K562 (cell line): Measurements from ENCODE around the gene HINT2. TPM values are rescaled to one million over a fixed set of nuclear protein-coding genes. Genes with fewer than 3 reads are reported as not detected.

Experiments
- ATAC-seq: fragments of 200-7000 bp; cut with Tn5 transposase; 3 replicates; pipeline ENCODE4 v1.9.1; 2020; ENCODE audit warnings: moderate library complexity
- BruUV-seq: library from RNA; stranded (reverse); fragments of 400-500 nt; replicated peaks from 2 replicates; lab custom pipeline; 2021; lab: Mats Ljungman, UMichigan
- CTCF ChIA-PET: fragments of 300-600 bp; formaldehyde crosslinking; extraction: SDS; loops from one replicate; lab custom pipeline; 2021; ENCODE audit warnings: low intra/inter-chr PET ratio; lab: Yijun Ruan, JAX
- POLR2A ChIA-PET: fragments of 300-600, 350-650 bp; sonication (Branson Sonifier 250); formaldehyde crosslinking; extraction: SDS; loops from one replicate; lab custom pipeline; 2021; ENCODE audit warnings: antibody characterized with exemption, inconsistent platforms; lab: Yijun Ruan, JAX
- DNase-seq, 4 experiments: peaks; one replicate each; pipeline versions ENCODE4 v3.0.0 to v3.0.0-alpha.2; 2011 to 2018; ENCODE audit warnings: low spot score in 3 of 4, mixed read lengths in 3 of 4; ENCODE audit errors: extremely low read depth in 1 of 4
- FAIRE-seq: peaks from 2 replicates; lab custom pipeline; 2011; peaks lifted over from hg19 to GRCh38; lab: Jason Lieb, UNC
- H2AFZ ChIP-seq: 2 replicates; pipeline ENCODE4 v1.6.0; 2011; ENCODE audit warnings: low read depth, low read length, control low read depth, inconsistent platforms
- H3K27ac ChIP-seq: fragments of 200-600 bp; 3 replicates; pipeline ENCODE4 v1.8.0; 2011; ENCODE audit warnings: low read depth, mild to moderate bottlenecking, control low read depth, inconsistent platforms, low read length, moderate library complexity, mixed read lengths; ENCODE audit errors: extremely low read depth
- H3K27me3 ChIP-seq, 2 experiments: fragments of 300-600 bp in 1 of 2; 2 replicates in 1 of 2; 3 replicates in 1 of 2; pipeline versions ENCODE4 v1.6.0 to v1.8.0; 2011; ENCODE audit warnings: inconsistent platforms in 2 of 2, low read length in 2 of 2, mild to moderate bottlenecking in 1 of 2, mixed read lengths in 1 of 2, moderate library complexity in 1 of 2; ENCODE audit not compliant: control insufficient read depth in 2 of 2, insufficient read depth in 2 of 2
- H3K36me3 ChIP-seq: fragments of 300-600 bp; 3 replicates; pipeline ENCODE4 v1.8.0; 2011; ENCODE audit warnings: mild to moderate bottlenecking, low read length, inconsistent platforms; ENCODE audit not compliant: control insufficient read depth, insufficient read depth
- H3K4me1 ChIP-seq, 2 experiments: fragments of 200-600 bp in 1 of 2; replicated peaks in 1 of 2; 2 replicates in 1 of 2; 3 replicates in 1 of 2; pipeline versions ENCODE4 v1.5.1 to v1.8.0; 2011; ENCODE audit warnings: inconsistent platforms in 2 of 2, low read length in 2 of 2, mild to moderate bottlenecking in 1 of 2, mixed read lengths in 1 of 2, moderate library complexity in 1 of 2; ENCODE audit not compliant: control insufficient read depth in 2 of 2, insufficient read depth in 2 of 2
- H3K4me2 ChIP-seq: 2 replicates; pipeline ENCODE4 v1.6.1; 2011; ENCODE audit warnings: low read length, control low read depth, inconsistent platforms, mixed read lengths; ENCODE audit not compliant: insufficient read depth
- H3K4me3 ChIP-seq: fragments of 200-600 bp; sonication (generic), shearing (Covaris generic); 2 replicates; pipeline ENCODE4 v1.5.1; 2016; ENCODE audit warnings: control low read depth, inconsistent platforms
- H3K79me2 ChIP-seq: fragments of 200-600 bp; 3 replicates; pipeline ENCODE4 v1.8.0; 2011; ENCODE audit warnings: low read length, inconsistent platforms; ENCODE audit not compliant: control insufficient read depth, insufficient read depth
- H3K9ac ChIP-seq, 2 experiments: 2 replicates each; pipeline versions ENCODE4 v1.6.0 to v1.6.1; 2011; ENCODE audit warnings: low read depth in 2 of 2, low read length in 2 of 2, control low read depth in 1 of 2, inconsistent platforms in 1 of 2, mild to moderate bottlenecking in 1 of 2, mixed read lengths in 1 of 2; ENCODE audit not compliant: insufficient read depth in 1 of 2
- H3K9me1 ChIP-seq: one replicate; pipeline ENCODE4 v1.6.0; 2011; ENCODE audit warnings: inconsistent platforms, mild to moderate bottlenecking, low read length, moderate library complexity; ENCODE audit not compliant: control insufficient read depth, insufficient read depth
- H3K9me3 ChIP-seq: replicated peaks from 2 replicates; pipeline ENCODE4 v1.5.1; 2011; ENCODE audit warnings: low read depth, low read length, inconsistent platforms; ENCODE audit not compliant: control insufficient read depth, insufficient read depth
- H4K20me1 ChIP-seq: replicated peaks from 2 replicates; pipeline ENCODE4 v1.6.1; 2011; ENCODE audit warnings: low read length, inconsistent platforms, mixed read lengths; ENCODE audit not compliant: control insufficient read depth, insufficient read depth
- CHD1 ChIP-seq: fragments of 200-600 bp; sonication (generic); IDR thresholded peaks from one replicate; pipeline ENCODE4 v1.6.1; 2012; ENCODE audit warnings: mild to moderate bottlenecking, moderate library complexity, low read length, inconsistent platforms
- CTCF ChIP-seq, 3 experiments: IDR thresholded peaks in 2 of 3; conservative IDR thresholded peaks in 1 of 3; 2 replicates each; pipeline ENCODE4 v1.5.1; 2011 to 2012; ENCODE audit warnings: low read length in 3 of 3, mild to moderate bottlenecking in 3 of 3, control low read depth in 2 of 3, improper control_type of control experiment in 1 of 3, inconsistent platforms in 1 of 3, low read depth in 1 of 3, mixed read lengths in 1 of 3, moderate library complexity in 1 of 3; ENCODE audit not compliant: insufficient read depth in 2 of 3
- FOXA3 ChIP-seq, 2 experiments: fragments of 450-650 bp in 1 of 2; sonication (generic) in 1 of 2; formaldehyde crosslinking; IDR thresholded peaks in 1 of 2; conservative IDR thresholded peaks in 1 of 2; 2 replicates each; pipeline versions ENCODE4 v1.4.0 to v1.8.0; 2020 to 2022; ENCODE audit warnings: mild to moderate bottlenecking in 2 of 2, missing genetic modification reagents in 1 of 2
- GTF2E2 ChIP-seq: fragments of 200-800 bp; sonication (Bioruptor generic); IDR thresholded peaks from 2 replicates; pipeline ENCODE4 v1.6.1; 2016; ENCODE audit warnings: missing genetic modification characterization, missing compliant biosample characterization
- HEY1 ChIP-seq: fragments of 250-450 bp; sonication (Bioruptor Pico); IDR thresholded peaks from 2 replicates; pipeline ENCODE4 v1.5.0; 2020; ENCODE audit warnings: mild to moderate bottlenecking, moderate library complexity, borderline replicate concordance
- MED1 ChIP-seq: sonication (generic); formaldehyde crosslinking; IDR thresholded peaks from 2 replicates; pipeline ENCODE4 v1.8.1; 2023; ENCODE audit warnings: missing genetic modification reagents, borderline replicate concordance
- NR3C1 ChIP-seq: sonication (generic); formaldehyde crosslinking; IDR thresholded peaks from 2 replicates; pipeline ENCODE4 v1.8.1; 2022; ENCODE audit warnings: missing genetic modification reagents
- ZEB2 ChIP-seq: fragments of 450-650 bp; IDR thresholded peaks from 2 replicates; pipeline ENCODE4 v1.6.1; 2016
- ZHX1 ChIP-seq: fragments of 150-350 bp; conservative IDR thresholded peaks from 2 replicates; pipeline ENCODE4 v1.6.1; 2014; ENCODE audit warnings: low read length
- ZNF785 ChIP-seq: fragments of 250-450 bp; sonication (Bioruptor Pico); IDR thresholded peaks from 2 replicates; pipeline ENCODE4 v1.4.0; 2020; ENCODE audit warnings: mild to moderate bottlenecking
- WGBS: fragments of 100-300 bp; shearing (Covaris generic); methylation state at CpG from one replicate; pipeline ENCODE4 v1.1.6; 2016; ENCODE audit warnings: low coverage, mixed read lengths; ENCODE audit not compliant: insufficient coverage; ENCODE audit errors: missing lambda C conversion rate; 5-methylcytosine and 5-hydroxymethylcytosine counted together
- in situ Hi-C: fragments of 300-500 bp; cut with MboI; formaldehyde crosslinking; loops from 4 replicates; pipeline ENCODE4 v1.15.0; 2018; ENCODE audit warnings: inconsistent platforms, mixed read lengths
- intact Hi-C: fragments of 100-400 bp; cut with micrococcal nuclease; formaldehyde crosslinking; loops from 2 replicates; pipeline ENCODE4 v1.14.2; 2022
- polyA plus RNA-seq, 8 experiments: library from polyadenylated mRNA; depleted of rRNA in 4 of 8; stranded (reverse) in 5 of 8; unstranded in 3 of 8; fragments of >200 nt; fragmentation: Nextera tagmentation in 2 of 8; fragmentation: Illumina TruSeq in 1 of 8; extraction: Ambion mirVana in 2 of 8; extraction: Trizol in 1 of 8; gene quantifications; 2 replicates each; pipeline versions ENCODE4 v1.2.1 to v1.2.3, GENCODE V29; 2011 to 2014; ENCODE audit warnings: inconsistent platforms in 1 of 8, missing spikeins in 1 of 8
- total RNA-seq, 7 experiments: library from RNA; depleted of rRNA in 6 of 7; stranded (reverse); fragments of >200 nt in 6 of 7; fragmentation: Illumina TruSeq in 2 of 7; extraction: Trizol in 2 of 7; gene quantifications; 2 replicates each; pipeline versions ENCODE4 v1.2.1 to v1.2.3, GENCODE V29; 2011 to 2021; ENCODE audit warnings: low replicate concordance in 1 of 7

Gene HINT2
- total and polyA plus RNA-seq, 9 of the 15 experiments (the other 6 are each of a cell fraction or from before 2014, with no cell fraction given): 5.6 to 44.1 (median 27.9) TPM

- DNase-seq: peak in 1 of 4 experiments; percentile 12
- no TSS peak for BruUV-seq
- Histone ChIP-seq H3K4me2 (no peak within 1 kb of the TSS), H3K9me3 (no peaks in the 10 kb centered on the region), H3K36me3 (peaks cover 16% of the 10 kb centered on the region; the same call in 2 of the 3 replicates), H3K9ac (no peak within 1 kb of the TSS), H3K79me2 (no peaks in the 10 kb centered on the region), H2AFZ (no peak within 1 kb of the TSS), H4K20me1 (no peaks in the 10 kb centered on the region), H3K4me3 (no peak within 1 kb of the TSS), H3K27ac (no peak within 1 kb of the TSS), H3K27me3 (no peaks in the 10 kb centered on the region), H3K4me1 (peaks cover 6% of the 10 kb centered on the region in 2 experiments; a peak in 4 of 5 replicates), H3K9me1 (no peaks in the 10 kb centered on the region)
- ChIA-PET CTCF (interaction anchor here (2.0 to 2.8 kb wide), 2 partner anchors 35 to 91 kb away, joined by 13 to 28 read pairs; no protein-coding TSS in a partner anchor), POLR2A (no interaction called here)
- intact Hi-C loops (no loop called here), in situ Hi-C loops (loop anchor here (10.0 kb wide), 1 partner anchor 93 kb away; no protein-coding TSS in a partner anchor)
- no peak for TF ChIP-seq CTCF (IDR thresholded peaks at IDR 0.05 in 2 of 3, conservative IDR thresholded peaks at IDR 0.05 in 1 of 3; ENCODE audit: insufficient read depth in 2 of 3, low read depth in 1 of 3, low read length in 3 of 3)
- TF ChIP-seq ZHX1: no peak
- no peak for TF ChIP-seq NR3C1 (CRISPR knock-in tag)
- TF ChIP-seq HEY1: no peak
- TF ChIP-seq ZNF785 (CRISPR knock-in tag): no peak
- no peak for TF ChIP-seq ZEB2
- no peak for TF ChIP-seq GTF2E2 (tag)
- TF ChIP-seq FOXA3 (CRISPR knock-in tag; conservative IDR thresholded peaks at IDR 0.05 in 1 of 2, IDR thresholded peaks at IDR 0.05 in 1 of 2): no peak
- TF ChIP-seq MED1: no peak
- no peak for TF ChIP-seq CHD1
- WGBS: no CpG with 5 or more reads among the region's 64 CpGs
- ATAC-seq: no peak
- no peak for FAIRE-seq
Observed at GRCh38 chr9:35791297-35791921, 23.4 kb downstream of the HINT2 start, which contains the start of gene NPR2. Gene NPR2, plus strand, starts transcription at chr9:35791591. Its CDS starts 818 bp downstream, at chr9:35792409.
